ENCODE measurements around the gene HRH3.
A peak's percentile ranks its signal among the peaks of the same experiment; 100 is the strongest.

The HRH3 gene

DNA sequence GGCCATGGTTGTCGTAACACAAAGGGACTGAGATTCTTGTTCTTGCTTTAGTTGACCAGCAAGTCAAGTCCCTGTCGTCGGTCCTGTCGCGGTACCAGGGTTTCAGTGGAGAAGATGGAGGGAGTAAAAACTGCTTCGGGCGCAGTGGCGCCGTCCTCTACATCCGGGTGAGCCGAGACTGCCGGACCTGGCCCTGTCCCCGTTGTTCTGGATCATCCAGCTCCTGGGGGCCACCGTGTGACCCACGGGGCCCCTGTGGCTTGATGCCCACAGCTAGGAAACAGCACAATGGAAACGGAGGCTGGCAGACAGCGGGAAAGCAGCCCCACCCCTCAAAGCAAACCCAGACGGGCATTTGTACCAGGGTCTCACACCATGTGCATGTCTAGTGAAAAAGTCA, 22.3 kb downstream of the HRH3 start:
- DNase-seq, result no peak

DNA sequence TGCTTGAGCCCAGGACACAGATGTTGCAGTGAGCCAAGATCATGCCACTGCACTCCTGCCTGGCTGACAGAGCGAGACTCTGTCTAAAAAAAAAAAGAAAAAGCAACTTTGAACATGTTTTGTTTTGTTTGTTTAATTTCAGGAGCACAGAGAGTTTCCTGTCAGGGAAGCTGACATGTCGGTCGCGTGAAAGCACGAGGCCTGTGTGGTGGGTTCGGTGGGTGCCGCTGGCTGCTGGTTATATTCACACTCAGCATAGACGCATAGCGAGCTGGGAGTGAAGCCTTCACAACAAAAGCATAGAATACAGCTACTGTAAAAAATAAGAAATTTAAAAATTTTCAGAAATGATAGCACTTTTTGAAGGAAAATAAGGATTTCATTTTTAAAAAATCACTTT, 22.8 kb downstream of the HRH3 start:
- DNase-seq, result no peak

DNA sequence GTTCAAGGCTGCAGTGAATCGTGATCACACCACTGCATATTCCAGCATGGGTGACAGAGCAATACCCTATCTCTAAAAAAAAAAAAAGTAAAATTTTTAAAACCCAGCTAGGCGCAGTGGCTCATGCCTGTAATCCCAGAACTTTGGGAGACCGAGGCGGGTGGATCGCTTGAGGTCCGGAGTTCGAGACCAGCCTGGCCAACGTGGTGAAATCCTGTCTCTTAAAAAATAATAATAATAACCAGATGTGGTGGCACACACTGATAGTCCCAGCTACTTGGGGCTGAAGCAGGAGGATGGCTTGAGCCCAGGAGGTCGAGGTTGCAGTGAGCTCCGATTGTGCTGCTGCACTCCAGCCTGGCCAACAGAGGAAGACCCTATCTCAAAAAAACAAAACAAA, 23.8 kb downstream of the HRH3 start:
- no peak for DNase-seq

DNA sequence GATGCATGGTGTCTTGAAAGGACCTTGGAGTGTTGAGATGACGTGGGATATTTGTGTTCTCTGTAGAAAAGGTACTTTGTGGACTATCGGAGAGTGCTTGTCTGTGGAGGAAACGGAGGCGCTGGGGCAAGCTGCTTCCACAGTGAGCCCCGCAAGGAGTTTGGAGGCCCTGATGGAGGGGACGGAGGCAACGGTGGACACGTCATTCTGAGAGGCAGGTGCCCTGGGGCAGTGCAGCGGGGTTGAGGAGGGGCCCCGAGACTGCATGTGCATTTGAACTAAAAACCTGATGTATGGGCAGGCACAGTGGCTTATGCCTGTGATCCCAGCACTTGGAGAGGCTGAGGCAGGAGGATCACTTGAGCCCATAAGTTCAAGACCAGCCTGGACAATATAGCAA, 24.3 kb downstream of the HRH3 start:
- DNase-seq, result no peak

DNA sequence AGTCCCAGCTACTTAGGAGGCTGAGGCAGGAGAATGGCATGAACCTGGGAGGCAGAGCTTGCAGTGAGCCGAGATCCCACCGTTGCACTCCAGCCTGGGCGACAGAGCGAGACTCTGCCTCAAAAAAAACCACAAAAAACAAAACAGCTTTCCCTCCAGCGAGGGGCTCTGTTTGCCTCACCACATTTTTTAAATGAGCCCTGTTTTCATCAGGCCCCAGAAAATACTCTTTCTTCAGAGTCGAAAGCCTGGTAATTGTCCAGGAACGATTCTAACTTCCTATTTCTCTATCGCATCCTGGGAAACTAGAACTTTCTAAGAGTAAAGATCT, 25.0 kb downstream of the HRH3 start:
- no peak for DNase-seq

DNA sequence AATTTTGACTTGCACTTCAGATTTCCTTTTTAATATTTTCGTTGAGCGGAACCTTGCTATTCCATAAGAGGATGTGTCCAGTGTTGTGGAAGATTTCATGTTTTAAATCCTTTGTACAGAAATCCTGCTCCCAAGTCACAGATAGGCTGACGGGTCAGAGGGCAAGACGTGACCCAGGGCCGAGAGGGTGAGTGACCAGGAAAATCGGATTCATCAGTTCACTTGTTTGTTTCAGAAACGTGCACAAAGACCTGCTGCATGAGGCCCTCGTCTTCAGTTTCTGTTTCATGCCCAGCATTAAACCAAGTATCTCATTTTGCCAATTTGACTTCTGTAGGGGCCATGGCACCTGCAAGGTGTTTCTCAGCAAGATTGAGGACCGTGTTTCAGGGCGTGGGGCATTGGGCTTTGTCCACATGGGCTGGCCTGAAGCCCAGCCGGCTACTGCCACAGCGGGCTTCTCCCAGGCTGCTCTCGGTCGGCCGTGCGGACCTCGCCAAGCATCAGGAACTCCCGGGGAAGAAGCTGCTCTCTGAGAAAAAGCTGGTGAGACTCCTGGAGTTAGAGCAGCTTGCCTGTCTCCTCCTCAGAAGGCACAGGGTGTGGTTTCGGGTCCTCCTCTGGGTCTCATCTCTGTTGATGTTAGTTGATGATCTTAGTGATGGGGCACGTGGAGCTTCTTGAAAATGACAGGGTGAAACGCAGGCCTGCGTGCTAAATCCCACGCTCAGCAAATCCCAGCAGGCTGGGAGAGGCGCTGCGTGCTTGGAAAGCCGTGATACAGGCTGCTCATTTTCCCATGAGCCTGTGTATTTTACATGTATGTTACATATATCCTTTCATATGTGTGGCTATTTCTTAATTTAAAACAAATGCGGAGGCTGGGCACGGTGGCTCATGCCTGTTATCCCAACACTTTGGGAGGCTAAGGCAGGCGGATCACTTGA, 26.7 kb downstream of the HRH3 start:
- no peak for DNase-seq

DNA sequence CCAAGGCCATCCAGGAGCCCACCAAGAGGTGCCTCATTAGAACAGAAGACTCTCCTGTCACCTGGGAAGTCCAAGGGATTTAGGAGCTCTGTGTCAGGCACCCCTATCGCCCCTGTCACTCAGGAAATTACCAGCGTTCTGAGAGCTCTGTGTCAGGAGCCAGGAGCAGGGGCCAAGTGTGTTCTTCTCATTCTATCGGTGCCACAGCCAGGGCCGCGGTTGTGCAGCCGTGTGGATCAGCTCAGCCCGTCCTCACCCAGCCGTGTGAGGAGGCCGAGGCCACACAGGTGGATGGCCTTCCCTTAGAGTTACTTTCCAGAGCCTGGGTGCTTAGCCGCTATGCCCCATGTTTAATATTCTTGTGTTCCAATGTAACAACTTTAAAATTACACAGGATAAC, 27.4 kb downstream of the HRH3 start:
- no peak for DNase-seq

DNA sequence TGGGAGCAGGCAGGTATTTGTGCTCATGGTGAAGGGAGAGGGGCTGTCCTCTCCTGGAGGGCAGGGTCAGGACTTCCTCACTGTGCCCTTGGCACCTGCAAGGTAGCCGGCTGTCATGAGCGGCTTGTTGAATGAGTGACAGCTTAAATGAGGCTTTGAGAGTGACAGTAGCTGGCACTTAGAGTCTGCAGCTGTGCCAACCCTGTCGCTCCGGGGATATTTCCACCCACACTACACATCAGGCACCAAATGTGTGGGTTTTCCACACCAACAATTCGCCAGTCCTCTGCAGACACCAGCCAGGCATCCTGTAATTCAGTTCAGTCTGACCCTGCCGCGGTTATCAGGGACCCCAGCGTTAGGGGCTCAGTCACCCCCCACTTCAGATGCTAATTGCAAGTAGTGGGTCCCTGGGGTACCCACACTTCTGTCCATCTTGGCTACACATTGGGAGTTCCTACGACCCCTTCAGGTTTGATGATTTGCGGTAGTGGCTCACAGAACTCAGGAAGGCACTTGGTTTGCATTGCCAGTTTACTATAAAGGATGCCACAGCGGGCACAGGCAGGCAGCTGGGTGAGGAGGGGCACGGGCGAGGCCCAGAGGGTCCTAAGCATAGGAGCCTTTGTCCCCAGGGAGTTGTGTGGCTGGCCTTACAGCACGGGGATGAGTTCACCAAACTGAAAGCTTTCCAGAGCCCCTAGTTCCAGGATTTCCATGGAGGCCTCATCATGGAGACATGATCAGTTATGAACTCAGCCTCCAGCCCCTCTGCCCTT, 28.1 kb downstream of the HRH3 start:
- no peak for DNase-seq

DNA sequence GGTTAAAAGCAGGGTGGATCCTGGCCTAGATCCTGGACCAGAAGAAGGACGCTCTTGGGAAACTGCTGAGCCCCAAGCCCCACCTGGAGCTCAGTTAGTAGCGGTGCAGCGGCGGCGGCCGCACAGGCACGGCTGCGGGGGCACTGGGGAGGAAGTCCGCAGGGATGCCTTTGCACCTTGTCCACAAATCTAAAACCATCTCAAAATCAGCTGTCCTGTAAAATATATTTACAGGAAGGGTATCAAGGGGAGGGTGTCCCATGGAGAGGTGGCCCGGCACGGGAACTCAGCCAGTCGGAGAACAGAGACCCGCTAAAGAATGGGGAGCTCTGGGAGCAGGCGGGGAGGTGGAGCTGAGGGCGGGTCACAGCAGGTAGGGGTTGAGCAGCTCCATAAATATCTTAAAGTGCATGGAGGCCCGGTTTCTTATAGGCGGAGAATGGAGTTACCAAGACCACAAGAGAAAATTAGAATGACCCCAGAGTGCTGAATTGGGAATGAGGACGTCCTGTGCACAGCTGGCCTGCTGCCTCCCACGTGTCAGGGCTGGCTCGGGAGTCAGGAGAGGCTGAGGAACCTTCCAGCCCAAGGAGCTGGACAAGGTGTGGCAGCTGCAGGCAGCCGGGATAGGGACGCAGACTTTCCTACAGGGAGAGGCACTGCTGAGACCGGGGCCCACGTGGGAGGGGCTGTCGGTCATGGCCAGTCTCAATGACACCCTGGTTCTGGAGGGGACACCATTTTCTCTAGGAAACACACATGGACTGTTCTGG, 29.3 kb downstream of the HRH3 start:
- no peak for DNase-seq

DNA sequence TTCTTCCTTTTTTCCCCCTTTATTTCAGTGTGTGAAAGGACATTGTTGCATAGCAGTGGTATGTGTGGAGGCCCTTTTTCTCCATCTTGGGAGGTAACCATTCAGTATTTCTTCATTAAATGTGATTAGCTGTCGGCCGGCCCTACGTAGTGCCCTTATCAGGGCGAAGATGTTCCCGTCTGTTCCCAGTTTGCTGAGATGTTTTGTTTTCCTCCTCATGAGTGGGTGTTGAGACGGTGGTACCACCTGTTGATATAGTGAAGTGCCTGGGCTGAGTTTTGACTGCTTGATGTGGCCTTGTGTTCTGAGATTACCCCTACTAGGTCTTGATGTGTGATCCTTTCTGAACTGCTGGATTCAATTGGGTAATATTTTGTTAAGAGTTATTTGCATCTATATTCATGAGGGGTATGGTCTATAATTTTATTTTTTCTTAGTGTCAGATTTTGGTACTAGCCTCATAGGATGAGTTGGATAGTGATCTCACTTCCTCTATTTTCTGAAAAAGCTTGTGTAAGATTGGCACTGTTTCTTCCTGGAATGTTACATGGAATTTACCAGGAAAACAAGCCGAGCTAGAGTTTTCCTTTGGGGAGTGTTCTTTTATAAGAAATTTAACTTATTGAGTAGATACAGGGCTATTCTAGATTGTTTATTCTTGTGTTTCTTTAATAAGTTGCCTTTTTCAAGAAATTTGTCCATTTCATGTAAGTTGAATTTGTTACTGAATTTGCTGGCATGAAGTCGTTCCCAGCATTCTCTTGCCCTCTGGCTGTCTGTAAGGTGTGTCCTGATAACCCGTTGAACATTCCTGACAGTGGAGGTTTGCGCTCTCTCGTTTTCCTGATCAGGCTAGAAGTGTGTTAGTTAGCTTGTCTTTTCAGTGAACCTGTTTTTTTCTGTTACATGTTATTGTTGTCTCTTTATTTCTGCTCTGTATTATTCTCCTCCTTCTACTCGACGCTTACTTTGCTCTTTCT, 32.9 kb downstream of the HRH3 start:
- peak; percentile 20 for DNase-seq

DNA sequence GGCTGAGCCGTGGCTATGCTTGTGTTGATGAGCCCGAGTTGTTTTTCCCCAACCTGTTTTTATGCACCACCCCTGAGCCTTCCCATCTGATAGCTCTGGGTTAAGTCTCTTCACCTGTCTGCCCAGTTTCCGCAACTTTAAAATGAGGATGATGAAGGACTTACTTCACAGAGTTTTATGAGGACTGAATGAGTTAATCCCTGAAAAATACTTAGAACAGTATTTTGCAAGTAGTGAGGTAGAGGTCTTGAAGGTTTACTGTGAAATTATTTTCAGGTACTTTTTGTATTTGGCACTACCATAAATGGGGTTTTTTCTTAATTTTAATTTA, 34.0 kb downstream of the HRH3 start:
- DNase-seq, result no peak

DNA sequence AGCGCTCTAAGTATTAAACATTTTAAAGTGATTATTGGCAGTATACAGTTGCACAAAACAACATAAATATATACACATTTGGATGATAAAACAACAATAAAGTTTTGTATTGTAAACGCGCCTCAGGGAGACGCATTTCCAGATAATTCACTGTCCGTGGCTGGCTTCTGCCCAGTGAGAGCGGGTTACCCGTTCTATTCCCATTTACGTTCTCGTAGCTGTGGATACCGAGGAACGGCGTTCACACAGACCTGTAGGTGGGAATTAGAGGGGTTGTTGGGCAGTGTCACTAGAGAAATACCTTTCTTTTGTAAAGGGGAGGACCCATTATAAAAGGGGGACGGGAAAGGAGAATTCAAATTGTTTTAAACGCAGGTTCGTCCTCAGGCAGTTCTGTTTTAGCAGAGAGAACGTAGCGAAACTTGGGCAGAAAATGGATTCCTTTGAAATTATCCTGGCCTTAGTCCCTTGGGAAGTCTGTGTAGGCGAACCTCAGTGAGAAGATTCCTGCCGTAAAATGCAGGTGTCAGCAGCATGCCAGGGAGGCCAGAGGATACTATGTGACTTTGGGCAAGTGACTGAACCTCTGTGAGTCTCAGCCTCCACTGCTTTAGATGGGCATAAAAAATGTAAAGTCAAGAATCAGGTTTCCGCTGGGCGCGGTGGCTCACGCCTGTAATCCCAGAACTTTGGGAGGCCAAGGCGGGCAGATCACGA, 36.5 kb downstream of the HRH3 start:
- no peak for DNase-seq

DNA sequence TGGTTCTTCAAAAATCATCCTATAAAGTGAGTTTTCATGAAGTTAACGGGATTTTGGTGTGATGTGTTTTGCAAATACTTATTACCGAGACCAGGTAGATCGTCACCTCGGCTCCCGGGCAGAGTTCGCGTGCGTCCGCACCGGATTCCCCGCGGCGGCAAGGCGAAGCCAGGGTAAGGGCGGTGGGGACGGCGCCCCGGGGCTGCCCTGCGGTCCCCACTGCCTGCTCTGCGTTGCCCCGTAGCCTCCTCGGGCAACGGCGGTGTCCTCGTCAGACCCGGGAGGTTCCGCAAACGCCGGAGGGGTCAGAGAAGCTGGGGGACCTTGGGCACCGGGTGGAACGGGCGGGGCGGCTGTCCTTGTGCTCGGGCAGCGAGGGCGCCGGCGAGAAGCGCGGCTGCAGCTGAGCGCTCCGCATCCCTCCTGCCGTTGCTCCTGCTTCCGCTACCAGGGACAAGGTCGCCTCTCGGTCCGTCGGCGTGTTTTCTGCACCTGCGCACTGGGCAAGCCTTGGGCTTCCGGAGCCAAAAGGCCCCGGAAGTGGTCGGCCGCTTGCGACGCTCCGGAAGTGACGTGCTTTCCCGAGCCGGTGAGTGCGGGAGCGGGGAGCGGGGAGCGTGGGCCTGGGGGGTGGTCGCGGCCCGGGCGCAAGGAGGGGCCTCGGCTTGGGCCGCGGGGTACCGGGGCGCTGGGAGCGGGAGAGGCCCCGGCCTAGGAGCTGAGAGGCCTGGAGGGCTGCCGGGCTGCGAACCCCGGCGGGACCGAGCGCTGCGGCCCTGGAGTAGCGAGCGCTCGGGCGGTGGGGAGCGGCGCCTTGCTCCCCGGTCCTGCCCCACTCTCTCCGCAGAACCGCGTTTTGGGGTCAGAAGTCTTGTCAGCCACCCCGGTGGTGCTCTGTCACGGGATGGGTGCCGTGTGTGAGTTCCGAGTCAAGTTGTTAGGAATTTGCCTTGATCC, 37.3 kb downstream of the HRH3 start, which contains the start of gene MTG2:
Gene MTG2 (plus strand): TSS at position 560 of the 957 bp plus-strand sequence. CDS start 10,393 bp downstream, outside the sequence.
- DNase-seq, result peak; percentile 96

DNA sequence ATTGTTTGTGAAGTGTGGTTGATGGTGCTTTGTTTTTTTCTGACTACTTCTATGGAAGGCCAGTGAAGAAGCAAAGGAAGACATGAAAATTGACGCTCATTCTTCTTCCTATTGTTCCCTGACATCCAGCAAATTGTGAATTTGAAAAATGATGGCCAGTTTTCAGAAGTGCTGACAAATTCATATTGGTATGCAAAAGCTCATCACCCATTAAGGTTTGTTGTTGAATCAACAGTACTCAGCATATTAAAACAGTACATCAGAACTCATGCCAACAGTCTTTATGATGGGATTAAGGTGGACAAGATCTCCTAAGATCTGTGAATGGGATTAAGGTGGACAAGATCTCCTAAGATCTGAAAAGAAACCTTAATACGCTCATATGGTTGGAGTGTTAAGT, 38.3 kb downstream of the HRH3 start:
- no peak for DNase-seq

DNA sequence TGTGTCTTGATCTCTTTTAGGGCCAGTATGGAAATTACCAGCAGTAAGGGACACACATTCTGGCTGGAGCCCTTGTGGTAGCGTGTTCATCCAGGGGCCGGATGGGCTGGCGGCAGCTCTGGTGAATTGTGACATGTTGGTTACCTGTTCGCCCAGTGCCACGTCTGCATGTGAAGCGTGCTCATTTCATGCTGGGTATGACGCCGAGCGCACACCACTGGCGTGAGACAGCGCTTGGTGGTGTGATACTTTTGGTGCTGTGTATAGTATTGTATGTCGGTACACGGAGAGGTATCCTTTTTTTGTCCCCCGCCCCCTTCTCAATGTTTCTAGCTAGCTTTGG, 40.9 kb downstream of the HRH3 start:
- DNase-seq, result no peak

DNA sequence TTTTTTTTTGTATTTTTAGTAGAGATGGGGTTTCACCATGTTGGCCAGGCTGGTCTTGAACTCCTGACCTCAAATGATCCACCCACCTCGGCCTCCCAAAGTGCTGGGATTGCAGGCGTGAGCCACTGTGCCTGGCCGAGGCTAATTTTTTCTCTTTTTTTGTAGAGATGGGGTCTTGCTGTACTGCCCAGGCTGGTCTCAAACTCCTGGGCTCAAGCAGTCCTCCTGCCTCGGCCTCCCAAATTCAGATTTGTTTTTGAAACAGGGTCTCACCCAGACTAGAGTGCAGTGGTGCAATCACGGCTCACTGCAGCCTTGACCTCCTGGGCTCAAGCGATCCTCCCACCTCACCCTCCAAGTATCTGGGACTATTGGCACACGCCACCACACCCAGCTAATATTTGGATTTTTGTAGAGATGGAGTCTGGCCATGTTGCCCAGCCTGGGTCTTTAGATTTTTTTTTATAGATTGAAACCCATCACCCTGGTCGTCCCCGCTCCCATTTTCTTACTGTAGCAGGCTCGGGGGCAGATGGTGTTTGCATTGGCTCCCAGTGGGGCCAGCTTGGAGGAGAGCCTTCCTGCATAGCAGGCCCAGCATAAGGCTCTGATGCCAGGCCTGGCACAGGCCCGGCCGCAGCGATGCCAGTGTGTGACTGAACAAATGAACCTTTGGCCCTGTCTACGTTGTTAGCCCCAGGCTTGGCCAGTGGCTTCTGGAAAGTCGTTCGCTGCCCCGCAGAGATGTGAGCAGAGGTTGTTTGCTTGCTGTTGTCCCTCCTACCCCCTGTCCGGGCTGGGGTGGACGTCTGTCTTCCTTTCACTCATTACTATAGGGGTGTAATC, 41.5 kb downstream of the HRH3 start:
- no peak for DNase-seq

DNA sequence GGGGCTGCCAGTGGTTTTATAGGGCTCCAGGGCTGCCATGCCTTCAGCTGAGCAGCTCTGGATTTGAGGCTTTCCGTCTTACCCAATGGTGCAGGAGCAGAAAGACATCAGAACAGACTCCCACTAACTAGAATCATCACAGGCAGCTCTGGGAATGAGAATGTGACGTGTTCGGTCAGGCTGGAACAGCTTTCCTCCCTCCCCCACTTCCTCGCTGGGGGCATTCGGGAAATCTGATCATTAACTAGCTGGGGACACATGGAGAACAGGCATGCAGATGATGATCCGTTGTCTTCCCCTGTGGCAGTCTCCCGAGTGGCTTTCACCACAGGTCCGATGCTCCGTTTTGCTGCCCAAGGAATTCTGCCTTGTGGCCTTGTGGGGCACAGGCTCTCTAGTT, 42.8 kb downstream of the HRH3 start:
- no peak for DNase-seq

DNA sequence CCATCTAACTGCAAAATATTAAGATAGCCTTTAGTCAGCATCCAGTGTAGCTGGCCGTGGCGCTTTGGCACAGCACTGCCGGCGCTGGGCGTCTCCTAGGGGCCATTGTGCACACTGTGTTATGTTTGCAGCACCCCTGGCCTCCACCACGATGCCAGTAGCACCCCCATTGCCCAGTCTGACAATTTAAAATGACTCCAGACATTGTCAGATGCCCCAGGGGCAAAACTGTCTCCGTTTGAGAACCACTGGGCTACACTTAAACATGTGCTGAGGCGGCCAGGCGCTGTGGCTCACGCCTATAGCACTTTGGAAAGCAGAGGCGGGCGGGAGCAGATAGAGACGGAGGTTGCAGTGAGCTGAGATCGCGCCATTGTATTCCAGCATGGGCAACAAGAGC, 43.2 kb downstream of the HRH3 start:
- no peak for DNase-seq

DNA sequence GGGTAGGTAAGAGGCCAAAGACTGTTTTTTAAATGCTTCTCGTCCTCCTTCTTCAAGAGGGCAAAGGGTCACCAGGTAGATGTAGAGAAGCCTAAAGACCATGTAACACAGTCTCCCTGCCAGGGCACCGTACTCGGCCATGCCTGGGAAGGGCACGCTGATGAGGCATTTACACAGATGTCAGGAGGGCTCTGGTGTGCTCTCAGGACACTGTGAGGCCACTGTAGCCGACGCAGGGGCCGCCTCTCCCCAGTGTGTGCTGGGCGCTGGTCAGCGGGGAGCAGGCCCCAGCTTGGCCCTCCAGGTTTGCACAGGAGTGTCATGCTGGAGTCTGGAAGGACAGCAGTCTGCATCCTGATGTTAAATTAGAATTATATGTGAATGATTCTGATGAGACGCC, 44.4 kb downstream of the HRH3 start:
- DNase-seq, result no peak

Data from fibroblast of skin of scalp (primary cell).